Tibial nerve (tissue), 3 donors: Measurements from ENCODE around the gene JUNB.
A peak's percentile ranks its signal among the peaks of the same experiment; 100 is the strongest.

ENCODE experiments used
- CTCF ChIP-seq, 5 experiments: fragments of 200-600 bp in 3 of 5; fragments of 450-650 bp in 2 of 5; sonication (generic) in 3 of 5; IDR thresholded peaks; one replicate each; pipeline ENCODE4 v1.5.1; 2016 to 2019; ENCODE audit warnings: antibody characterized with exemption in 5 of 5, mild to moderate bottlenecking in 3 of 5, moderate library complexity in 2 of 5
- POLR2A ChIP-seq, 2 donors: fragments of 450-650 bp; IDR thresholded peaks; one replicate each; pipeline ENCODE4 v1.6.1; 2017; ENCODE audit warnings: antibody characterized with exemption in 2 of 2, mild to moderate bottlenecking in 2 of 2, moderate library complexity in 2 of 2

DNA sequence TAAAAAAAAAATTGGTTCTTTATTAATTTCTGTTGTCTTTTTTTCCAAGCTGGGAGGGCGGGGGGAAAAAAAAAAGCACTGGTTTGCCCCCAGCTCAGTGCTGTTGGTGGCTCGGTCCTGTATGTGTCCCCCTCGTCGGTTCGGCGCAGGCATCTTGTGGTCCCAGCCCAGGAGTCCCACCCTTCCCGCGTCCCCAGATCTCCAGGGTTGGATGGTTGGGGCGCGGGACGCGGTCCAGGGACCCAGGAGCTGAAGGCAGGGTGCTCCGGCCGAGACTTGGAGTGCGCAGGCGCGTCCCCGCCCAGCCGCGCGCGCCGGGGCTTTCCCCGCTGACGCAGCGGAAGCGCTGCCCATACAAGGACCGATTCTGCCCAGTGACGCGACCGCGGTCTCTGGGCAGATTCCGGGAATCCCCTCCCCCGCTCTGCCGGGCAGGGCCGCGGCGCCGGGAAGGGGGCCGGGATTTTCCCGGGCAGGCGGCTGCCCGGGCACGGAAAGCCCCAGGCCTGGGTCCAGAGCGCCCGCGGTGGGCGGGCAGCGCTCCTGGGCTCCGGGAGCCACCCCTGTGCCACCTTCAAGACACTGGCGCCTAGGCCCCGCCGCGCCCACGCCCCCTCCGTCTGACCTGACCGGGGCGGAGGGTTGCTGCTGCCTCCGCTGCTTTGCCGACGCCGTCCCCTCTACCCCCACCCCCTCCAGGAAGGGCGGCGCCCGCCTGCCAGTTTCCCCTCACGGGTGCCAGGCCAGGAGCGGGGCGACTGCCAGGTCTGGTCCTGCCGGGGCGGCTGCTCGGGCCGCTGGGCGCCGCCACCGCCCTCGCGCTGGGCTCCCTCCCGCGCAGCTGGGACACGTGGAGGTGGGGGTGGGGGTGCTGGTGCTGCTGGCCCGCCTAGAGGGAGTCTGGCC, 2.3 kb downstream of the JUNB start:
- TF ChIP-seq CTCF (IDR thresholded peaks at IDR 0.05) (peak in 1 of 5 experiments; percentile 33), POLR2A (IDR thresholded peaks at IDR 0.05) (peak; percentile 64 to 86)
